Mammary epithelial cell (primary cell): ENCODE results near the gene SCARB1.

Source experiments
- EZH2 ChIP-seq: IDR thresholded peaks from 2 replicates; pipeline ENCODE4 v1.6.1; 2012; ENCODE audit warnings: low read length, inconsistent platforms, borderline replicate concordance
- TF ChIP-seq, protein P1 (sequence below), 2 donors: IDR thresholded peaks in 1 of 2; conservative IDR thresholded peaks in 1 of 2; 2 replicates each; pipeline ENCODE4 v1.5.1; 2011 to 2012; ENCODE audit warnings: inconsistent platforms in 2 of 2, low read length in 2 of 2, mild to moderate bottlenecking in 2 of 2, control low read depth in 1 of 2, low read depth in 1 of 2; ENCODE audit not compliant: insufficient read depth in 1 of 2; ENCODE audit errors: extremely low read depth in 1 of 2

DNA sequence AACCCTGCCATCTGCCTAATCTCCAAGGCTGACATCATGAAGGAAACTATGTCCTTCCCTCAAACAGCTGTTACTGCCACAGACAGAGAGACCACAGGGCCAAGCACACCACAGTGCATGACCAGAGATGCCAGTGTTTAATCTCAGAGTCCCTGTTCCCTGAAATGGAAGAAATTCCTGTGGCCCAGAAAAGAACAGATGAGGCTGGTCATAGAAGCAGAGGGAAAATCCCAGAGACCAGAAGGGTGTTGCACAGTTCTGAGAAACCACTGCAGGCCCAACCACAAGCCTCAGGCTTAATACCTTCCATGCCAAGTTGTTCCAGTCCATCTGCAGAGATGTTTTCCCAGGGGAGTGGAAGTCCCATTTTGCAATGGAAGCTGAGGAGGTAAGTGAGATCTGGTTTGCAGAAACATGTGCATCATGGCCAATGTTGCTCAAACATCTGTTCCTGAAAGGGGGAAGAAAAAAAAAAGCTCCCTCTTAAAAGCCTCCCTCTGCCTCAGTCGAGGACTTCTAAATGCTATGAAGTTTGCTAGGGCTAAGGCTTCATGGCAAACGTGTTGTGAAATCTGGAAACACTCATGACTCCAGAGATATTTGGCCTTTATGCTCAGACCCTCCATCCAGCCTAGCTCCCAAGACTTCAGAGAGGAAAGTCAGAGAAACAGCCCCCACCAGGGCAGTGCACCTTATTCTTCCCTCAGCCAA lies 98.6 kb downstream of the SCARB1 start:
- TF ChIP-seq, protein P1, sequence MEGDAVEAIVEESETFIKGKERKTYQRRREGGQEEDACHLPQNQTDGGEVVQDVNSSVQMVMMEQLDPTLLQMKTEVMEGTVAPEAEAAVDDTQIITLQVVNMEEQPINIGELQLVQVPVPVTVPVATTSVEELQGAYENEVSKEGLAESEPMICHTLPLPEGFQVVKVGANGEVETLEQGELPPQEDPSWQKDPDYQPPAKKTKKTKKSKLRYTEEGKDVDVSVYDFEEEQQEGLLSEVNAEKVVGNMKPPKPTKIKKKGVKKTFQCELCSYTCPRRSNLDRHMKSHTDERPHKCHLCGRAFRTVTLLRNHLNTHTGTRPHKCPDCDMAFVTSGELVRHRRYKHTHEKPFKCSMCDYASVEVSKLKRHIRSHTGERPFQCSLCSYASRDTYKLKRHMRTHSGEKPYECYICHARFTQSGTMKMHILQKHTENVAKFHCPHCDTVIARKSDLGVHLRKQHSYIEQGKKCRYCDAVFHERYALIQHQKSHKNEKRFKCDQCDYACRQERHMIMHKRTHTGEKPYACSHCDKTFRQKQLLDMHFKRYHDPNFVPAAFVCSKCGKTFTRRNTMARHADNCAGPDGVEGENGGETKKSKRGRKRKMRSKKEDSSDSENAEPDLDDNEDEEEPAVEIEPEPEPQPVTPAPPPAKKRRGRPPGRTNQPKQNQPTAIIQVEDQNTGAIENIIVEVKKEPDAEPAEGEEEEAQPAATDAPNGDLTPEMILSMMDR (conservative IDR thresholded peaks at IDR 0.05 in 1 of 2, IDR thresholded peaks at IDR 0.05 in 1 of 2; ENCODE audit: extremely low read depth in 1 of 2, insufficient read depth in 1 of 2, low read depth in 1 of 2, low read length in 2 of 2), result no peak
- TF ChIP-seq EZH2, result no peak
